GM12873 (cell line): ENCODE data around the gene CAMK1.

Experiments
- CTCF ChIP-seq: IDR thresholded peaks from 2 replicates; pipeline ENCODE4 v1.5.1; 2012; ENCODE audit warnings: low read depth, mild to moderate bottlenecking, moderate library complexity, low read length, control low read depth; ENCODE audit not compliant: insufficient read depth; ENCODE audit errors: missing control alignments

CAMK1 gene

GRCh38 chr3:9746330-9746729 lies 23.4 kb downstream of the CAMK1 start:
- no peak for TF ChIP-seq CTCF

- no peak for TF ChIP-seq CTCF
Observed at GRCh38 chr3:9745521-9745920, 24.2 kb downstream of the CAMK1 start.

- TF ChIP-seq CTCF = no peak
Observed at GRCh38 chr3:9744162-9744561, 25.6 kb downstream of the CAMK1 start.

- no peak for TF ChIP-seq CTCF
Observed at GRCh38 chr3:9743548-9743947, 26.2 kb downstream of the CAMK1 start.

- no peak for TF ChIP-seq CTCF
Observed at GRCh38 chr3:9742560-9742959, 27.2 kb downstream of the CAMK1 start.

- TF ChIP-seq CTCF = no peak
Observed at GRCh38 chr3:9739181-9739580, 30.6 kb downstream of the CAMK1 start.

- no peak for TF ChIP-seq CTCF
Observed at GRCh38 chr3:9736831-9737230, 32.9 kb downstream of the CAMK1 start.

- TF ChIP-seq CTCF = no peak
Observed at GRCh38 chr3:9732740-9733115, 37.0 kb downstream of the CAMK1 start.
